HG03432 (cell line): ENCODE results near the gene MRPS12.

Experiments
- ATAC-seq: cut with Tn5 transposase; IDR thresholded peaks from one replicate; pipeline ENCODE4 v1.9.1; 2021; ENCODE audit warnings: mild to moderate bottlenecking, moderate library complexity; ENCODE audit not compliant: unreplicated experiment

Gene MRPS12

GRCh38 chr19:38971672-38972071 is 40.9 kb downstream of the MRPS12 start:
- ATAC-seq = no peak

- ATAC-seq = no peak
These were observed 44.0 kb downstream of the MRPS12 start for GRCh38 chr19:38974624-38975213.

- no peak for ATAC-seq
These were observed 44.6 kb downstream of the MRPS12 start, which contains the start of gene FBXO17 for GRCh38 chr19:38975214-38975860. Gene FBXO17, minus strand, starts transcription at chr19:38975742. Its CDS starts 25,423 bp downstream, at chr19:38950319.

- no peak for ATAC-seq
These were observed 45.1 kb downstream of the MRPS12 start for GRCh38 chr19:38975861-38976271.

GRCh38 chr19:38977445-38978325 is 46.9 kb downstream of the MRPS12 start:
- ATAC-seq = peak; percentile 75

- no peak for ATAC-seq
These were observed 47.6 kb downstream of the MRPS12 start for GRCh38 chr19:38978326-38978689.

GRCh38 chr19:38979812-38980211 is 49.1 kb downstream of the MRPS12 start:
- no peak for ATAC-seq

- ATAC-seq = no peak
These were observed 50.0 kb downstream of the MRPS12 start for GRCh38 chr19:38980583-38981374.
